GM19468 (cell line): Measurements from ENCODE around the gene TMEM59L.
"Not testable (repeated sequence)": the region's sequence is repeated elsewhere in the genome, so short reads cannot be mapped to it uniquely, and the experiment has no call there.

ENCODE experiments used
- ATAC-seq: cut with Tn5 transposase; IDR thresholded peaks from one replicate; pipeline ENCODE4 v1.9.1; 2021; ENCODE audit warnings: mild to moderate bottlenecking, moderate library complexity, moderate number of reproducible peaks; ENCODE audit not compliant: unreplicated experiment; ENCODE audit errors: extremely low read depth

The TMEM59L gene

DNA sequence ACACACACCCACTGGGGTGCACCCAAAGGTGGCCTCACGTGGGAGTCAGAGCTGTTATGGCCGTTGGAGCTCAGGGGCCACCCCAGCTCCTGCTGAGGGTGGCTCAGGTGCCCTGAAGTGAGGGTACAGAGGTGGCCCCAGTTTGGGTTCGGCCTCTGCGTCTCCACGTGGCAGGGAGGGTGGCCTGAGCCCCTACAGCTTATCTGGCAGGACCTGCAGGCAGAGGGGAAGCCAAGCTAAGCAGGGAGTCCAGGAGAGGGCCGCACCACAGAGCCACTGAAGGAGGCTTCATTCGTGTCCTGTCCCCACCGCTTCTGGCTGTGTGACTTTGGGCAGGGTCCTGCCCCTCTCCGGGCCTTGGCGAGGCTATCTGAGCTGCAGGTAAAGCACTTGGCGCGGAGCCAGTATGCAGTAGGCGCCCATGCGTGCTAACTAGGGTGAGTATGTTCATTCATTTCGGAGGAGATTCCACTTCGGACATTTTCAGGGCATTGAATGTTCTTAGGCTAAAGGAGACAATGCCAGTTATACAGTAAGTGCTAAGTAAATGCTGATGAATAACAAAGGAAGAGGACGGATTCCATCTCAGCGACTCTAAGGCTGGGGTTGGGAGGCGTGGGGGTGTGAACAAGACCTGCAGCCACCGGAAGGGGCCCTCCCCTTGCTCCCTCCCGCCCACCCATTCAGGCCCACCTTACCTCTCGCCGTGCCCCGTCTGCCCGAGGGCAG lies 19.1 kb upstream of the TMEM59L start:
- ATAC-seq = no peak

DNA sequence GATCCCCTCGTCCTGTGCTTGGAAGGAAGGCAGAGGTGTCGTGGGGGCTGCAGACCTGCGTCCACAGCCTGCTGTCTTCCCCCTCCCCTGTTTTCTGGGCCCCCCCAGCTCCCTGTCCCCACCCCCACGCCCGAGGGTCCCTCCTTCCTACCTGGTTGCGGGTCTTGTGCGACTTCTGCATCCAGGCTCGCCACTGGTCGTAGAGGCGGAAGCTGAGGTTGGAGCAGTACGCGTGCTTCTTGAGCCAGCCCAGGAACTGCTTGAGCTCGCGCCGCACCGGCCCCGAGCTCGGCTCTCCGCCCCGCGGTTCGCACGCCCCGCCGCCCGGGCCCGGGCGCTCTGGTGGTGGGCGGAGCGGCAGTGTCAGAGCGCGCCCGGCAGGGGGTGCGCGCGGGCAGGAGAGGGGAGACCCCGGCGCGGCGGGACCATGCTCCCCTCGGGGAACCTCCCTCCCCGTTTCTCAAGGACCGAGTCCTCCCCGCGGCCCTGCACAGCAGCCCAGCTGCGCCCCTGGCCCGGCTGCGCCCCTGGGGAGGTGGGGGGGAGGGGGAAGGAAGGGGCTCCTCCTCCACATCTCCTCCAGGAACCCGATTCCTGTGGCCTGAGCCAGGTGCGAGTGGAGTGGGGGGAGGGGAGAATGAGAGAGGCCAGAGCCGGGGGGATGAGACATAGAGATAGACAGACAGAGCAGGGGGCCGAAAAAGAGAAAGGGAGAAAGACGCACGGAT lies 18.4 kb upstream of the TMEM59L start:
- ATAC-seq = no peak

DNA sequence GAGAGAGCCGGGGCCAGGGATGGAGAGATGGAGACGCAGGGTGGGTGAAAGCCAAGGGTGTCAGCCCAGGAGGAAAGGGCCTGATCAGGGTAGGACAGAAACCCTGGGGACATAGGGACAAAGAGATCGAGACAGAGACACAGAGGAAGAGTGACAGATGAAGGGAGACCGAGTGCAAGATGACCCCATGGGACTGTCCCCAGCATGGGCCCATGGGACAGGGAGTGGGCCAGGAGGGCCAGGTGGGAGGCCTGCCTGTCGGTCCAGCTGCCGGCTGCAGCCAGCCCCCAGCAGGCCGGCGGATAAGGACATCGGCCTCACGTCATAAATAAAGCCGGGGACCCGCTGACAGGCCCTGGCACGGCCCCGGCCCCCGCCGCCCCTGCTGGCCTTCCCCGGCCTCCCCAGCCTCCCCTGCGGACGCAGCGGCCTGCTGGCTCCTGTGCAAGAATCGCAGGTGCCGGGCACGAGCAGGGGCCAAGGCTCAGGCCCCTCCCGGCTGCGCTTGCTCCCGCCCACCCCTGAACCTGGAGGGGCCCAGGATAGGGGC lies 17.8 kb upstream of the TMEM59L start:
- no peak for ATAC-seq

DNA sequence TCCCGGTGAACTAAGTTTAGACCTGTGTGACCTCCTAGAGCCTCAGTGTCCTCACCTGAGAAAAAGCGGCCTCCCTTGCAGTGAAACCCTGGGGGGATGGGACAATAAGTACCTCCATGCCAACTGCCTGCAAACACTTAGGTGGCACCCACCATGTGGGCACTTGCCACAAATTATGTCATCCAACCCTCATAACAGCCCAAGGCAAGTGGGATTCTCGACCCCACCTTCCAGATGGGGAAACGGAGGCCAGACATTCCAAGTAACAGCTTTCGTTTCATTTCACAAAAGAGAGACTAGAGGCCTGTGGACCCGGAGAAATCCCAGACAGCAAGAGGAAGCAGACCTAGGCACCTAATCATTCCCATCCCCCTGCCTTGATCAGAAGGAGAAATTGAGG lies 17.2 kb upstream of the TMEM59L start:
- ATAC-seq = no peak

DNA sequence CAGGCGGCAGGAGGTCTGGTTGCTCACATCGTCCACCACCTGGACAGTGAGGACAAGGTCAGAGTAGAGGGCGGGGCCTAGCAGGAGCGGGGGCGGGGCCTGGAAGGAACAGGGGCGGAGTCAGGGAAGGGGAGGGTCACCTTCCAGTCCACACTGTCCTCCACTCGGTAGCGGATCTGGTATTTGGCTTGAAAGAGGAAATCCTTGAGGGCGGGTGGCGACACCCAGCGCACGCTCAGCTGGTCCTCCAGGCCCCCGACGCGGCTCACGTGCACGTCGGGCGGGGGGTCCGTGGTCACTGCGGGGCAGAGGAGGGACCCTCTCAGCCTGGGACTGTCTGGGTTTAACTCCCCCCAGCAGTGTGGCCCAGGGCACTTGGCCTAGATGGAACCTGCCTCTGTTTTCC lies 15.9 kb upstream of the TMEM59L start:
- ATAC-seq = no peak

DNA sequence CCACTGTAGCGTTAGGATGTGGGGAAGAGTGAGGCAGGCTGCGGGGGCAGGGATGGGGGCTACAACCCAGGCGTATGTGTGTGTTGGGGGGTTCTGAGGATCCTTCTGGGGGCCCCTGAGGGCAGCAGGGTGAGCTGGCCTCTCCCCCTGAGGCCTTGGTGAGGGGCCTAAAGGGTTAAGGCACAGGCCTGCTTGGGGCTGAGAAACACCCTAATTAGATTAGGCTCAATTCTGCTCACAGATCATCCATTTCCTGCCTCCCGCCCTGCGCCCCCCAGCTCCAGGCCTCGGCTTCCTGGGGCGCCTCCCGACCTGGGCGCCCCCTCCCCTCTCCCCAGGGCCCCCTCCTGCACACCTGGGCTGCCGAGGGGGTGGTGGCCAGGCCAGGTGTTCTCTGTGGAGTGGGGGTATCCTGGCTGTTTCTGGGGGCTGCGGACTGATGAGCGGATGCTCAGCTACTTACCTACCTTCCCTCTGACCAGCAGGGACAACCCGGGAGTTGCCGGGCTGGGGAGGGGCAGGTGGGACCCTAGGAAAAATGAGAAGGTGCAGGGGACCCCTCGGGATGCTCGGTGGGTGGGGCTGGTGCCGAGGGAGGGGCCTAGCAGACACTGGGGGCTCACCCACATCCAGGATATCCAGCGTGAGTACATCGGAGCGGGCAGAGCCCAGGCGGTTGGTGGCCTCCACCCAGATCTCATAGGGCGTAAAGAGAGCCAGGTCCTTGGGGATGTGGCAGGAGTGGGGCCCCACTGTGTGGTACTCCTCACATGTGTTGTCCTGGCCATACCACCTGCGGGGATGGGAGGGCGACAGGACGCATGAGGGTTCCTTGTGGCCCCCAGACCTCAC lies 14.6 kb upstream of the TMEM59L start:
- no peak for ATAC-seq

DNA sequence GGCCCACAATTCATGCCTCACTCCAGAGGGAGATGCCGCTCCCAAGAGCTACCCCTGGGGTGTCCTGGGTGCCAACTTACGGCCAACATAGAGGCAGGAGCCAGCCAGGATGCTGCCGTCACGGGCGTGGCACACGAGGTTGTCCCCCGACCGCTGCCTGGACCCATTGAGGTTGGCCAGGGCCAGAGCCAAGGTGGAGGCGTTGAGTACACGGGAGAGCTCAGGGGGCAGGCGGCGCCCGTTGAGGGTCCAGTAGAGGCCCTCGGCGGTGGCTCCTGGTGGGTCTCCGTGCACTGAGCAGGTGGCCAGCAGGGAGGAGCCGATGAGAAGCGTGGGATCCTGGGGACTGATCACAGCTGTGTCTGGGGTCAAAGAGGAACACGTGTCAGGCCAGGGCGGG lies 13.2 kb upstream of the TMEM59L start:
- ATAC-seq = no peak

DNA sequence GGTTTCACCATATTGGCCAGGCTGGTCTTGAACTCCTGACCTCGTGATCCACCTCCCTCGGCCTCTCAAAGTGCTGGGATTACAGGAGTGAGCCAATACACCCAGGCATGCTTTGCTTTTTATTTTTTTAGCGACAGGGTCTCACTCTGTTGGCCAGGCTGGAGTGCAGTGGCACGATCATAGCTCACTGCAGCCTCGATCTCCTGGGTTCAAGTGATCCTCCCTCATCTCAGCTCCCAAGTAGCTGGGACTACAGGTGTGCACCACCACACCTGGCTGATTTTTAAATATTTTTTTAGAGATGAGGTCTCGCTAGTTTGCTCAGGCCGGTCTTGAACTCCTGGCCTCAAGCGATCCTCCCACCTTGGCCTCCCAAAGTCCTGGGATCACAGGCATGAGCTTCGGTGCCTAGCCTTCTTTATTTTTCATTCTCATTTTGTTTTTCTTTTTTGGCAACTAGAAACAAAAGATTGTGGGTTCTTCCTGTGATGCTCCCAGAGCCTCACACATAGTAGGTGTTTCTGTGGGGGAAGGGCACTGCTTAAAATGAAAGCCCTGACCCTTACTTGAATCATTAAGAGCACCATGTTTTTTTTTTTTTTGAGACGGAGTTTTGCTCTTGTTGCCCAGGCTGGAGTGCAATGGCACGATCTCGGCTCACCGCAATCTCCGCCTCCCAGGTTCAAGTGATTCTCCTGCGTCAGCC lies 11.8 kb upstream of the TMEM59L start:
- not testable (repeated sequence) for ATAC-seq

DNA sequence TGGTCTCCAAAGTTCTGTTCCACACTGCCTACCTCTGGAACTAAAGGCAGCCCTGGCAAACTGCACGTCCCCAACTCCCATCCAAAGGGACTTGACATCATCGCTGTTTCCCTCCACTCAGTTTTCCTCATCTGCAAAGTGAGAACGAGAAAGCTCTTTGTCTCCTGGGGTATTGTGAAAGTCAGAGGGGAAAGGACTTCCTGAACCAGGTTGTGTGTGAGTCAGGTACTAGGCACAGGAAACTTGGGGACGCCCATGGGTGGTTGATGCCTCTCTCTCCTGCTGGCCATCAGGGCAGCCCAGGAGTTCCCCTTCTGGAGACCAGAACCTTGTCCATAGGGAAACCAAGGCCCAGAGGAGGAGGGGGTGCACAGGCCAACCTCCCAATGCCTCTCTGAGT lies 10.8 kb upstream of the TMEM59L start:
- no peak for ATAC-seq

DNA sequence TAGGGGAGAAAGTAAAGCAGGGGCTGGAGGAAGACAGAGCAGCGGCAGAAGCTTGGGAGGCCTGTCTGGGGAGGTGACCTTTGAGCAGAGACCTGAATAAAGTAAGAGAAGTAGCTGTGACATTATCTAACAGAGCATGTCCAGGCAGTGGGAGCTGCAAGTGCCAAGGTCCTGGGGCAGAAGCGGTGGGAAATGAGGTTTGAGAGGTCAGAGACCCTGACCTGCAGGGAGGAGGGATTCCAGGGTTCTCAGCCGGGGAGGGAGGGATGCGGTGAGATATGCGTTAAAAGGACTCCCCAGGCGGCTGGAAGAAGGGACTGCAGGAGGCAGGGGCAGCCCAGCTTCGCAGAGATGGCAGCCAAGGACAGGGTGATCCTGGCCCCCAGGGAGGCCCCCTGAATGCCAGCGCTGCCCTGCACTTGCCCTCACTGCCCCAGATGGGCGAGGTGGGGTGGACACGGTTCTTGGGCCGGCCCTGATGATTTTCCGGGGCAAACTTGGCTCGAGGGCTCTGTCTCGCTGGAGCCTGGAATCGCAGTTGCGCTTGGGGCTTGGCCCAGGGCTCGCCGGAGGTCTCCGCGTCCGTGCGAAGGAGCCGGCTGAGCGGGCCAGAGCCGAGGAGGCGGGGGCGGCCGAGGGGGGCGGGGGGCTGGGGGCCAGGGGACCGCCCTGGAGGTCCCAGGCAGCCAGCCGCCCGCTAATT lies 9.3 kb upstream of the TMEM59L start:
- ATAC-seq = no peak

DNA sequence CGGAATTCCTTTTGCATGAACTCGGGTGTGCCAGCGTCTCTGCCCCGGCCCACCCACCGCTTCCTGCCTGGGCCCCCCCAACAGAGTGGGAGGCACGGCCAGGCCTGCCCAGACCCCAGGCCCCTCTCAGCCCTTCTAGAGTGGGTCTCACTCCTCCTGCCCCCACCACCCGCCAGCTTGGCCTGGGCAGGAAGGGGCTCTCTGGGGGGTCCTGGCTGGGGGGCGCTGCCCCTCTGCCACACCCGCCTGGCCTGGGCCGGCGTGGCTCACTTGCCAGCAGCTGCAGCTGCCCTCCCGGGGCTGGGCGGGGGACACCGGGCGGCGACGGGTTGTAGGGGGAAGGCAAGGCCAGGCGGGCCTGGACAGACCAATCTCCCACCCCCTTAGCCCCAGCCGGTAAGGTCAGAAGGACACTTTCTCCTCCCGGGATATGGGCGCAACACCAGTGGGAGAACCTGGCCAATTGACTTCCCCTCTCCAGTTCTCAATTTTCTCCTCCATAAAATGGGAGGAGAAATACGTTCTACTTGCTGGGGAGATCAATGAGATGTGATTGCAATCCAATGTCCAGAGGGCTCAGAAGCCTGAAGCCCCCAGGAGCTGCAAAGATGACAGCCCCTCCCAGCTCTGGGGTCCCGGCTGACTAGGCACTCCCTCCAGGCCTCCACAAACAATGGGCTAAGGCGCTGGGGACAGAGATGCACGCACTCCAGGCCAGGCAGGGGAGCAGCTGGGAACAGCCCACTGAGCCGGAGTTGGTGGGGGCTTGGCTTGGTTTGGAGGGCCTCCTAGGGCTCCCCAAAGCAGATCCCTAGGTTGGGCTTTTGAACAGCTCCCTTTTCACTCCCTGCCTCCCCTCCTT lies 8.5 kb upstream of the TMEM59L start:
- ATAC-seq = no peak

DNA sequence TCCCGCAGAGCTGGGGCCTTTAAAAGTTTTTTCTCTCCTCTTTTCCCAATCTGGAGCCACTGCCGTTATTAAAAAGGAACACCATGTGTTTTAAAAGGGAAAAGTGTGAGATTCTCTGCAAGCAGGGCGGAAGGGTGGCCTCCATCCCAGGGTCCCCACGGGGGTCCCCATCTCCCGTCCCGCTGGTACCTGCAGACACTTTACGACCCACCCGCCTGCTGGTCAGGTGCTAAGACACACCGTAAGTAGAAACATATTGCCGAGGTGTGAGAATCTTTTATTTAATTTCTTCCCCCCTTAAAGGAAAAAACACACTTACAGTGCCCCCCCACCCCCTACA lies 7.9 kb upstream of the TMEM59L start:
- ATAC-seq = no peak

DNA sequence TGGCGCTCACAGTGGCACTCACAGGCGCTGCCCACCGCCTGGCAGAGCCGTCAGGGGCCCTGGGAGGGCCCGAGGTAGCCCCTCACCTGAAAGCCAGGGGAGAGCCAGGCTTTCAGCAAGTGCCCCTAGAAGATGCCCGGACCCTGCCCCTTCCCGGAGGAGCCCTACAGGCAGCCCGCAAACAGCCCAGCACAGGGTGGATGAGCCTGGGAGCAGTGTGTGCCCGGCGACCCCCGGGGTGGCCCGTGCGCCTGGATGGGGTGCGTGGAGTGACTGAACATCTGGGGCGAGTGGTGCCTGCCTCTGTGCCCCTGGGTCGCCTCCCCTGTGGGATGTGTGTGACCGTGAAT lies 7.5 kb upstream of the TMEM59L start:
- ATAC-seq = no peak

DNA sequence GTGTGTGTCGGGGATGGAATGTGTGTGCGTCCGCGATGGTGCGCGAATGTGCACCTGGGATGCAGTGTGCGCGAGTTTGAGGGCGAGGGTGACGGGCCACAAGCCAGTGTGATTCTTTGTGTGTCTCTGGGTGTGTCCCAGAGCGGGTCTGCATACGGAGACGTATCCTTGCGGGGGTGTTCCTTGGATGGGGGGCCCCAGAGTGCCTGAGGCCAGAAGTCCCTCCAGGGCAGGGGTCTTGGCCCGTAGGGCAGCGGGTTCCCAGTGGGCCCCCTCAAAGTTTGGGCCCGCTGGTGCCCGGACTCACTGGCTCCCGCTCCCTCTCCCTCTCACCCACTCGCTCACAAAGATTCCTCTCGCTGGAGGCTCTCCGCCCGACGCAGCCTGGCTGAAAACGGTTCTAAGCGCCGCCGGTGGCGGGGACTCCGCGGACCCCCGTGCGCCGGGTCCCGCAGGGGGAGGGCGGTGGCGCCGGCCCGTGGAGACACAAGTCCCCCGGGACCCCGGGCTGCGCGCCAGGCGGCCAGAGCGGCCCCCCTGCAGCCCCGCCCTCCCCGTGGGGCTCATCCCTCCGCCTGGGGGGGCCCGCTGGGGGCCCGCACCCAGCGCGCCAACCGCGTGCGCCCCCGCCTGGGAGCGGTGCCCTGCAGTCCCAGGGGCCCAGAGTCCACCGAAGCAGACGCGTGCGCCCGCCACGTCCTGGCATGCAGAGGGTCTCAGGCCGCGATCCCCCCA lies 7.0 kb upstream of the TMEM59L start:
- ATAC-seq = no peak

DNA sequence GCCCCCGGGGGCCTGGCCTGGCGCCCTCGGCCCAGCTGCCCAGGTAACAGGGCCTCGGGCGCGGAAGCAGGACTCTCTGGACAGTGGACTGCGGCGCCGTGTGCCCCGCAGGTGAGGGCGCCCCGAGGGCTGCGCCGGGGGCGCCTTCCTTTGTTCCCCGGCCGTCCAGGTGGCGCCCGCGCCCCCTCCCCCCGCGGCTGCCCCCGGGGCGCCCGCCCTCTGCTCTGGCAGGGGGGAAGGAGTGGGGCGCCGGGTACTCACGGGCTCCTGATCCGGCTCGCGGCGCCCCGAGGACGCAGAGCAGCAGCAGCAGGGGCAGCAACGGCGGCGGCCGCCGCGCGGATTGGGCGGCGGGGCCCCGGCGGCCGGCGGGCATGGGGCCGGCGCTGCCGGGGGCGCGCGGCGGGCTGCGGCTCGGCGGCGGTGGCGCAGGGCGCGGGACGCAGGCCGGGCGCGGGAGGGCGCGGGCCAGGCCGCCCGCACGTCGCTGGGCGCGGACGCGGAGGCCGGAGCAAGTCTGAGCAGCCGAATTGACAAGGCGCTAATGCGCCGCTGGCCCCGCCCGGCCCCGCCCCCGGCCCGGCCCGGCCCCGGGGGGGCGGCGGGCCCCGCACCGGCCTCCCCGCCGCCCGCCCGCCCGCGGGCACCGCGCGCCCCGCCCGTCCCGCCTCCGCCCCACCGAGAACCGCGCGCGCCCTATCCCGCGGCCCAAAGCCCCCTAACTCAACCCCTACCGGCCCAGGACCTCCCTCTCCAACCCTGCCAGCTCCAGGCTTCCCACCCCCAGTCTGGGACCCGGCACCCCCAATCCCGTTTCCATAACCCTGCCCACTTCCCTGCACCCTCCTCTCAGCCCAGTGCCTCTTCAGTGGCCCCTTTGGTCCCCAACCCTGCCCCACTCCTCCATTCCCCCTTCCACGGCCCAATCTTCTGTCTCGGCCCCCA lies 6.1 kb upstream of the TMEM59L start, which contains the start of gene CRLF1:
CRLF1 (minus strand) TSS at position 519 of the 945 bp plus-strand sequence; CDS start at position 376, 143 bp downstream.
- ATAC-seq = no peak

DNA sequence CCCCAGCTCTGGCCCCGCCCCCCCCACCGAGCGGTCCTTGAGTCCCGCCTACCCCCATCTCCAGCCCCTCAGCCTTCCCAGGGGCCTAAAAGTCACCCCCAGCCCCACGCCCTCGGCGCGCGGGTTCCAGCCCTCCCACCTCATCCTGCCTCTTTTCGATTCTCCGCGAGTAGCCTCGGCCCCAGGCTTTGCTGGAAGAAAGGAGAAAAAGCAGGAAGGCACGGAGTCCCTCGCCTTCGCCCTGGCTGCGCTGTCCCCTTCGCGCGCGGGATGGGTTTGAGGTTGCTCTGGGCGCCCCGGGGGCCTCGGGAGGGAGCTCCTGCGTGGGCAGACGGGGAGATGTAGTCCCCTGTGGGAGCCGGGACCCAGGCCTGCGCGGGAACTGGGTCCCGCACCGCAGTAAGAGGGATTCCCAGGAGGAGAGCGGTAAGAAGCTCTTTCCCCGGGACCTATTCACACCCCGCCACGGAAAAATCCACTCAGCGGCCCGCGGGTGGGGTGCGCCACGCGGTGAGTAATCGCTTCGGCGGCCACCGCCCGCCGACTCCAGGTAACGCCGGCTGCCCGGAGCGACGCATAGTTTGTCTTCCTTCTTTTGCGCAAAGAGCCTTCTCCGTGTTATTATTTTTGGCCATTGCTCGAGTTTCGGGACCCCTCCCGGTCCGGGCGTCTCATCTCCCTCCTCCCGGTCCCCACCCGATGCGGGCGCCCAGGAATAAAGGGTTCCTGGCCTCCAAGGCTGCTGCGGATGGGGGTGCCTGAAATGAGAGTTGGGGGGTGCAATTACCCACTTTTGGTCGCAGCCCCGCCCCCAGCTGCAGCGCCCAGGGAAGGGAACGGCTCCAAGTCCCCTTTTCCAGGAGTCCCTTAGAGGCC lies 5.2 kb upstream of the TMEM59L start:
- no peak for ATAC-seq
